T-helper 1 cell treated with Interleukin-12 subunit alpha and Interleukin-12 subunit beta and Interleukin-4 antibody, amounts not matched to agents 30 μg/mL and 1 μg/mL, for 36 hours (primary cell): Measurements from ENCODE around the gene HTR1D.
"Not testable (repeated sequence)": the region's sequence is repeated elsewhere in the genome, so short reads cannot be mapped to it uniquely, and the experiment has no call there.

Experiments
- H3K27ac Mint-ChIP-seq: one replicate; pipeline ENCODE4 v1.8.0; 2021; ENCODE audit warnings: mild to moderate bottlenecking, mixed read lengths
- H3K27me3 Mint-ChIP-seq: one replicate; pipeline ENCODE4 v1.8.0; 2021; ENCODE audit warnings: low read depth, mixed read lengths
- H3K36me3 Mint-ChIP-seq: one replicate; pipeline ENCODE4 v1.8.0; 2021; ENCODE audit warnings: low read depth, mixed read lengths
- H3K4me1 Mint-ChIP-seq: one replicate; pipeline ENCODE4 v1.8.0; 2021; ENCODE audit warnings: low read depth, mixed read lengths
- H3K4me3 Mint-ChIP-seq: one replicate; pipeline ENCODE4 v1.8.0; 2021; ENCODE audit warnings: mild to moderate bottlenecking, moderate library complexity, mixed read lengths
- H3K9me3 Mint-ChIP-seq: one replicate; pipeline ENCODE4 v1.8.0; 2021; ENCODE audit warnings: mixed read lengths

The HTR1D gene

DNA sequence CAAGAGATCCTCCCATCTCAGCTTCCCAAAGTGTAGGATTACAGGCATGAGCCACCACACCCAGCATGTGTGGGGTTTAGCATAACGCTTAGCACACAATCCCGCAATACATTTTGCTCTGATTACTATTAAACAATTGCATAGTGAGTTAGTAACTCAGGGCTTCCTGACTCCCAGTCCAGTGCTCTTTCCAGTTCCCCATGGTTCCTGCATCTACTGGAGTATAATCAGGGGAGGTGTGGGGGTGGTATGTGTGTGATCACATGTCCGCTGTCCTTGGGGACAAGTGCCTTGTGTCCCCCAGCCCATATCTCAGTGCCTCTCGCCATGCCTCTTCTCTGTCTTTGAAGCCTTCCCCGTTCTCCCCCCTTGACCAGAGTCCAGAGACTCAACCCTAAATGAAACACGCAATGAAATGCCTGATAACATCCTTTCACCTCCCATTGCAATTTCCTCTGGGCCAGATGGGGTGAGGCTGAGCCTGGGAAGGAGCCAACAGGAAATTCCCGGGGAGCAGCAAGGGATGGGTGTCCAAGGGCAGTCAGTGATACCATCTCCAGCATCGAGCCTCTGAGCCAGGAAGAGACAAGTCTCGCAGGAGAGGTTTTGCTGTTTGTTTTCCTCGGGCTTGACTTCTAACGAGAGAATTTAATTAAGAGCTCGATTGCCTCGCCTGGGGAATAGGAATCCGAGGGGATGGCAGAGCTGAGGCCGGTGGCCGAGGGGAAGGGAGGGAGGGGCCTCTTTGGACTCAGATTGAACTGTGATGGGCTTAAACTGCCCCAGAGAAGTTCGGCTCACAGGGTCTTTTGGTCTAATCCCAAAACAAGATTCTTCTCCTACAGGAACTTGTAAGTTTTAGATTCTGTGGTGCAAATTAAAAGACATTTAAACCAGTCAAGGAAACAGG, 7.7 kb upstream of the HTR1D start:
- H3K4me1 Mint-ChIP-seq: no peaks in the 10 kb centered on the region
- H3K27ac Mint-ChIP-seq: no peak overlapping the region
- H3K9me3 Mint-ChIP-seq: no peaks in the 10 kb centered on the region
- peaks cover 36% of the 10 kb centered on the region for H3K27me3 Mint-ChIP-seq
- H3K4me3 Mint-ChIP-seq: no peak overlapping the region
- H3K36me3 Mint-ChIP-seq: no peaks in the 10 kb centered on the region

DNA sequence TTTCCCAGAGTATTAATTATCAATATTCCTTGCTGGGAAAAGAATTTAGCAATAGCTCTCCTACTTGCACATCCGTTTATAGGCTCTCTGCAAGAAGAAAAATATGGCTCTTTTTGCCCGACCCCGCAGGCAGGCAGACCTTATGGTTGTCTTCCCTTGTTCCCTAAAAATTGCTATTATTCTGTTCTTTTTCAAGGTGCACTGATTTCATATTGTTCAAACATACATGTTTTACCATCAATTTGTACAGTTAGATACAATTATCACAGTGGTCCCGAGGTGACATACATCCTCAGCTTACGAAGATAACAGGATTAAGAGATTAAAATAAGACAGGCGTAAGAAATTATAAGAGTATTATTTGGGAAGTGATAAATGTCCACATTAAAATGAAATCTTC, 6.7 kb upstream of the HTR1D start:
- H3K4me3 Mint-ChIP-seq, H3K27ac Mint-ChIP-seq, H3K4me1 Mint-ChIP-seq, H3K36me3 Mint-ChIP-seq, H3K9me3 Mint-ChIP-seq: not testable (repeated sequence)
- H3K27me3 Mint-ChIP-seq: peaks cover 44% of the 10 kb centered on the region

GRCh38 chr1:23223490-23223951, 6.2 kb upstream of the HTR1D start:
- H3K9me3 Mint-ChIP-seq, H3K27ac Mint-ChIP-seq, H3K4me3 Mint-ChIP-seq, H3K4me1 Mint-ChIP-seq, H3K36me3 Mint-ChIP-seq: not testable (repeated sequence)
- peaks cover 48% of the 10 kb centered on the region for H3K27me3 Mint-ChIP-seq

DNA sequence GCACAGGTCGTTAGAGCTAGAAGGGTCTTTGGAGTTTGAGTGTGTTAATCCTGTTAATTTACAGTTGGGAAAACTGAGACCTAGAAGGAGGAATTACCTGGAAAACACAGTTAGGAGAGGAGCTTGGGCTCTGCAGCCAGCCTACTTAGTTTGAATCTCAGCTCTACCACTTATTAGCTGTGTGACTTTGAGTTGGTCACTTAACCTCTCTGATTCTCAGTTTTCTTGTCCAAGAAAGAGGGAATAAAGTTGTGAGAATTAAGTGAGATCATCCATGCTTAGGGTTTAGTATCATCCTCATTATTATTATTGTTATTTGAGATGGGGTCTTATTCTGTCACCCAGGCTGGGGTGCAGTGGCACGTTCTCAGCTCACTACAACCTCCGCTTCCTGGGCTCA, 5.4 kb upstream of the HTR1D start:
- Mint-ChIP-seq H3K27ac (no peak overlapping the region), H3K36me3 (no peaks in the 10 kb centered on the region), H3K4me3 (no peak overlapping the region), H3K9me3 (no peaks in the 10 kb centered on the region), H3K4me1 (no peaks in the 10 kb centered on the region), H3K27me3 (peaks cover 53% of the 10 kb centered on the region)

DNA sequence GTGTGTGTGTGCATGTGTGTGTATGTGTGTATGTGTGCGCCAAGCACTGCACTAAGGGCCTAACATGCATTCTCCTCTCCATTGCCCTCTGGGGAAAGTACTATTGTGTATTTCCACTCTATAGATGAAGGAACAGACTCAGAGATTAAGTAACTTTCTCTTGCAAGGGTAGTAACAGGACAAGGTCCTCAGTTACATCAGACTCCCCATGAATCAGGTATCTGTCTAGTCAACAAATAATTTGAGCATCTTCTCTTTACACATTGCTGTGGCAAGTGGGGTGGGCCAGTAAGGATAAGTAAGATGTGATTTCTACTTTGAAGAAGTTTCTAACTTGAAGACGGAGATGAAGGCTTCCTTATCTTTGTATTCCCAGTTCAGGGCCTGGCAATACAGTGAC, 5.0 kb upstream of the HTR1D start:
- peaks cover 55% of the 10 kb centered on the region for H3K27me3 Mint-ChIP-seq
- H3K9me3 Mint-ChIP-seq: no peaks in the 10 kb centered on the region
- H3K36me3 Mint-ChIP-seq: no peaks in the 10 kb centered on the region
- H3K4me1 Mint-ChIP-seq: no peaks in the 10 kb centered on the region
- H3K4me3 Mint-ChIP-seq: no peak overlapping the region
- H3K27ac Mint-ChIP-seq: no peak overlapping the region

DNA sequence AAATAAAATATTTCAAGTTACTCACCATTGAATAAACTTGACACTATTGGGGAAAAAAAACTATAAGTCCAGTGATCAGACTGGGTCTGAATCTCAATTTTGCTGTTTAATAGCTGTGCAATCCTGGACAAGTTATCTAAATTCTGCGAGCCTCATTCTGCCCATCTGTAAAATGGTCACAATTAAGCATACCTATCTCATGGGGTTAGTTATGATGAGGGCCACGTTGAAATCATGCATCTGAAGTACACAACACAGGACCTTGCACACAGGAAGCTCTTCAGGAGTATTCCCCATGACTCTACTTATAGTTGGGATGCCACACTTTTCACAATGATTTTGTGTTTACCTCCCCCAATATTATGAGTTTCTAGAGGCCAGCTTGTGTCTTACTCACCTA, 3.8 kb upstream of the HTR1D start:
- no peaks in the 10 kb centered on the region for H3K36me3 Mint-ChIP-seq
- H3K4me1 Mint-ChIP-seq: no peaks in the 10 kb centered on the region
- H3K4me3 Mint-ChIP-seq: no peak overlapping the region
- H3K27ac Mint-ChIP-seq: no peak overlapping the region
- H3K9me3 Mint-ChIP-seq: no peaks in the 10 kb centered on the region
- peaks cover 61% of the 10 kb centered on the region for H3K27me3 Mint-ChIP-seq

- Mint-ChIP-seq H3K4me1 (no peaks in the 10 kb centered on the region), H3K9me3 (no peaks in the 10 kb centered on the region), H3K27ac (no peak overlapping the region), H3K4me3 (no peak overlapping the region), H3K27me3 (peaks cover 80% of the 10 kb centered on the region), H3K36me3 (no peaks in the 10 kb centered on the region)
Measured at GRCh38 chr1:23216771-23217420, 406 bp downstream of the HTR1D start.

DNA sequence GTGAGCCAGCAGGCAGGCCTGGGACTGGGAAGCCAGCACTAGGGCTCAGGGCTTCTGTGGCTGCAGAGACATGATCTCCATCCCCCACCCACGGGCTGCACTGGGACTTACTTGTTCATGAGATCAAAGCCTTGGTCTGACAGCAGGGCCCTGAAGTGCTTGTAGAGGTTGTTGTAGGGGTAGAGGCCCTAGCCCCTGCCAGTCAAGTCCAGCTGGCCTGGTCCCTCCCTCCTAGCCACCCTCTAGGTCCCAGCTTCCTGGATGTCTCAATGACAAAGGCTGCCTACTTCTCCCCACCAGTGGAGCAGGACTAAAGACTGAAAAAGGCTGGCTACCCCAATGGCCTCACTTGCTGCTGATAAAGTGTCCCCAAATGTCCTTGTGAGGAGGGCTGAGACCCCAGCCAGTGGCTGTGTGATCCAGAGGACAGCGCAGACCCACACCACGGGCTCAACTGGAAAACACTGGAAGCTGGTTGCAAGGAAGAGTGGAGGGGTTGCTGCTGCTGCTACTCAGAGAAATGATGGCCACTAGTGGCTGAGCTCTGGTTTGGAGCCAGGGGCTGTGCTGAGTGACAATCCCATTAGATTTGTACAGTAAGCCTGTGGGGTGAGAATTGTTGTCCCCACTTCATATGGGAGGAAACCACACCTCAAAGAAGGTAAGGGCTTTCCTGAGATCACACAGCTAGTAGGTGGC, 1.4 kb downstream of the HTR1D start:
- Mint-ChIP-seq H3K27ac (no peak overlapping the region), H3K4me3 (no peak overlapping the region), H3K27me3 (peaks cover 80% of the 10 kb centered on the region), H3K9me3 (no peaks in the 10 kb centered on the region), H3K4me1 (no peaks in the 10 kb centered on the region), H3K36me3 (no peaks in the 10 kb centered on the region)

- Mint-ChIP-seq H3K4me3 (no peak overlapping the region), H3K36me3 (no peaks in the 10 kb centered on the region), H3K27ac (no peak overlapping the region), H3K4me1 (no peaks in the 10 kb centered on the region), H3K9me3 (no peaks in the 10 kb centered on the region), H3K27me3 (peaks cover 76% of the 10 kb centered on the region)
Measured at GRCh38 chr1:23215291-23215690, 2.0 kb downstream of the HTR1D start.

DNA sequence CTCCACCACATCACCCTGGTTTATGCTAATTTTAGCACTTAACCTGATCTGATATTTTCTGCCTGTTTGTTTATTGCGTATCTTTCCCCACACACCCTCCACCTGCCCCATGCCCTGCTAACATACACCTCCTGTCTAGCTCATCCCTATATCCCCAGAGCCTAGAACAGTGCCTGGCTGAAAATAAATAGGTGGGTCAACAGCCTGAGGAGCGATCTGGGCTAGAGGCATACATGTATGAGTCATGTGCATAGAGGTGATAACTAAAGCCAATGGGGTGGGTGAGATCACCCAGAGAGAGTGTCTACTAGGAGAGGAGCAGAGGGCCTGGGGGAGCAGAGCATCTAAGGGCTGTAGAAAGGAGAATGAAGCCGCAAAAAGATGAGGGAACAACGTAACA, 2.7 kb downstream of the HTR1D start:
- no peaks in the 10 kb centered on the region for H3K4me1 Mint-ChIP-seq
- H3K4me3 Mint-ChIP-seq: no peak overlapping the region
- H3K27me3 Mint-ChIP-seq: peaks cover 73% of the 10 kb centered on the region
- no peak overlapping the region for H3K27ac Mint-ChIP-seq
- H3K36me3 Mint-ChIP-seq: no peaks in the 10 kb centered on the region
- H3K9me3 Mint-ChIP-seq: no peaks in the 10 kb centered on the region

DNA sequence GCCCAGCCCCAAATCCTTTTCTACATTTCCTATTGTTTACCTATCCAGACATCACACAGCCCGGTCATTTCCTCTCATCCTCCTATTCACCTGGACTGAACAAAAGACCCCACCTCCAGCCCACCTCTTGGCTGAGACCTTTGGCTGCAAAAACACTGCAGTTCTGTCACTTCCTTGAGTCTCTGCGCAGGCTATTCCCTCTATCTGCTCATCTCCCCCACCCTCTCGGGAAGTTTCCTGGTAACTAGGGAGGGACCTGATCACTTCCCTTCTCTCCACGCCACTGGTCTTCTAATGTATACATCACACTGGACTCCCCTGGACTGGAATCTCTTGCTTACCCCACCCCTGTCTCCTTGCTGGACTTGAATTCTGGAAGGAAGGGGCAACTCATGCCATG, 5.3 kb downstream of the HTR1D start:
- Mint-ChIP-seq H3K36me3 (no peaks in the 10 kb centered on the region), H3K4me3 (no peak overlapping the region), H3K9me3 (no peaks in the 10 kb centered on the region), H3K4me1 (no peaks in the 10 kb centered on the region), H3K27ac (no peak overlapping the region), H3K27me3 (peaks cover 51% of the 10 kb centered on the region)

- H3K36me3 Mint-ChIP-seq: no peaks in the 10 kb centered on the region
- no peaks in the 10 kb centered on the region for H3K4me1 Mint-ChIP-seq
- peaks cover 44% of the 10 kb centered on the region for H3K27me3 Mint-ChIP-seq
- H3K4me3 Mint-ChIP-seq: no peak overlapping the region
- no peak overlapping the region for H3K27ac Mint-ChIP-seq
- H3K9me3 Mint-ChIP-seq: no peaks in the 10 kb centered on the region
Measured at GRCh38 chr1:23210963-23211362, 6.3 kb downstream of the HTR1D start.

GRCh38 chr1:23210351-23210785, 6.9 kb downstream of the HTR1D start:
- Mint-ChIP-seq H3K27ac (no peak overlapping the region), H3K36me3 (no peaks in the 10 kb centered on the region), H3K9me3 (no peaks in the 10 kb centered on the region), H3K4me3 (no peak overlapping the region), H3K27me3 (peaks cover 38% of the 10 kb centered on the region), H3K4me1 (no peaks in the 10 kb centered on the region)

- Mint-ChIP-seq H3K27me3 (peaks cover 32% of the 10 kb centered on the region), H3K27ac (no peak overlapping the region), H3K4me3 (no peak overlapping the region), H3K9me3 (no peaks in the 10 kb centered on the region), H3K36me3 (no peaks in the 10 kb centered on the region), H3K4me1 (no peaks in the 10 kb centered on the region)
Measured at GRCh38 chr1:23209770-23210169, 7.5 kb downstream of the HTR1D start.

GRCh38 chr1:23208527-23208926, 8.8 kb downstream of the HTR1D start:
- H3K27me3 Mint-ChIP-seq: peaks cover 25% of the 10 kb centered on the region
- H3K36me3 Mint-ChIP-seq: no peaks in the 10 kb centered on the region
- H3K9me3 Mint-ChIP-seq: no peaks in the 10 kb centered on the region
- H3K4me3 Mint-ChIP-seq: no peak overlapping the region
- no peaks in the 10 kb centered on the region for H3K4me1 Mint-ChIP-seq
- H3K27ac Mint-ChIP-seq: no peak overlapping the region
